GM12878 (cell line): Measurements from ENCODE around the gene AAGAB.

Experiments
- CBFB ChIP-seq: IDR thresholded peaks from 2 replicates; pipeline ENCODE4 v1.6.1; 2016; ENCODE audit warnings: antibody characterized with exemption, low read depth
- CEBPB ChIP-seq, 2 experiments: fragments of 150-350 bp in 1 of 2; IDR thresholded peaks; 2 replicates each; pipeline ENCODE4 v1.6.1; 2012 to 2014; ENCODE audit warnings: low read depth in 2 of 2, low read length in 2 of 2, borderline replicate concordance in 1 of 2, inconsistent platforms in 1 of 2
- ESRRA ChIP-seq: IDR thresholded peaks from 2 replicates; pipeline ENCODE4 v1.6.1; 2012; ENCODE audit warnings: mild to moderate bottlenecking, low read length, improper control_type of control experiment
- EZH2 ChIP-seq: IDR thresholded peaks from 2 replicates; pipeline ENCODE4 v1.6.1; 2012; ENCODE audit warnings: low read depth, mild to moderate bottlenecking, control low read depth, inconsistent platforms, low read length, borderline replicate concordance; ENCODE audit not compliant: control insufficient read depth
- MAX ChIP-seq: IDR thresholded peaks from 2 replicates; pipeline ENCODE4 v1.6.1; 2012; ENCODE audit warnings: low read depth, low read length, improper control_type of control experiment
- MYC ChIP-seq: IDR thresholded peaks from 2 replicates; pipeline ENCODE4 v1.6.1; 2011; ENCODE audit warnings: mild to moderate bottlenecking, low read length, moderate library complexity, inconsistent platforms; ENCODE audit not compliant: insufficient read depth, insufficient replicate concordance, insufficient read length, severe bottlenecking
- NBN ChIP-seq: fragments of 450-650 bp; IDR thresholded peaks from 2 replicates; pipeline ENCODE4 v1.6.1; 2016
- PAX5 ChIP-seq: IDR thresholded peaks from 2 replicates; pipeline ENCODE4 v1.6.1; 2011; ENCODE audit warnings: low read depth, low read length, borderline replicate concordance
- POLR2A ChIP-seq: IDR thresholded peaks from 2 replicates; pipeline ENCODE4 v1.6.1; 2011; ENCODE audit warnings: low read depth, mild to moderate bottlenecking, low read length
- SIX5 ChIP-seq: IDR thresholded peaks from 2 replicates; pipeline ENCODE4 v1.6.1; 2011; ENCODE audit warnings: mild to moderate bottlenecking, low read depth, low read length, moderate library complexity; ENCODE audit not compliant: severe bottlenecking
- ZNF24 ChIP-seq: fragments of 450-650 bp; IDR thresholded peaks from 2 replicates; pipeline ENCODE4 v1.6.1; 2017; ENCODE audit warnings: antibody characterized with exemption, mild to moderate bottlenecking
- ZNF274 ChIP-seq: IDR thresholded peaks from one replicate; pipeline ENCODE4 v1.8.0; 2011; ENCODE audit not compliant: insufficient read length, insufficient read depth
- TF ChIP-seq, protein P1 (sequence below), 3 experiments: IDR thresholded peaks in 2 of 3; conservative IDR thresholded peaks in 1 of 3; 2 replicates each; pipeline ENCODE4 v1.5.1; 2011; ENCODE audit warnings: low read depth in 3 of 3, low read length in 3 of 3, mild to moderate bottlenecking in 3 of 3, control low read depth in 2 of 3, moderate library complexity in 2 of 3, inconsistent platforms in 1 of 3, mixed read lengths in 1 of 3; ENCODE audit not compliant: control insufficient read depth in 2 of 3, insufficient read depth in 1 of 3; ENCODE audit errors: extremely low read depth in 1 of 3

GRCh38 chr15:67202991-67203390, 51.5 kb downstream of the AAGAB start:
- no peak for TF ChIP-seq MYC
- TF ChIP-seq, protein P1, sequence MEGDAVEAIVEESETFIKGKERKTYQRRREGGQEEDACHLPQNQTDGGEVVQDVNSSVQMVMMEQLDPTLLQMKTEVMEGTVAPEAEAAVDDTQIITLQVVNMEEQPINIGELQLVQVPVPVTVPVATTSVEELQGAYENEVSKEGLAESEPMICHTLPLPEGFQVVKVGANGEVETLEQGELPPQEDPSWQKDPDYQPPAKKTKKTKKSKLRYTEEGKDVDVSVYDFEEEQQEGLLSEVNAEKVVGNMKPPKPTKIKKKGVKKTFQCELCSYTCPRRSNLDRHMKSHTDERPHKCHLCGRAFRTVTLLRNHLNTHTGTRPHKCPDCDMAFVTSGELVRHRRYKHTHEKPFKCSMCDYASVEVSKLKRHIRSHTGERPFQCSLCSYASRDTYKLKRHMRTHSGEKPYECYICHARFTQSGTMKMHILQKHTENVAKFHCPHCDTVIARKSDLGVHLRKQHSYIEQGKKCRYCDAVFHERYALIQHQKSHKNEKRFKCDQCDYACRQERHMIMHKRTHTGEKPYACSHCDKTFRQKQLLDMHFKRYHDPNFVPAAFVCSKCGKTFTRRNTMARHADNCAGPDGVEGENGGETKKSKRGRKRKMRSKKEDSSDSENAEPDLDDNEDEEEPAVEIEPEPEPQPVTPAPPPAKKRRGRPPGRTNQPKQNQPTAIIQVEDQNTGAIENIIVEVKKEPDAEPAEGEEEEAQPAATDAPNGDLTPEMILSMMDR (IDR thresholded peaks at IDR 0.05 in 2 of 3, conservative IDR thresholded peaks at IDR 0.05 in 1 of 3; ENCODE audit: control insufficient read depth in 2 of 3, extremely low read depth in 1 of 3, insufficient read depth in 1 of 3, low read depth in 3 of 3, low read length in 3 of 3) = no peak
- TF ChIP-seq ZNF24 = no peak
- TF ChIP-seq POLR2A = no peak
- TF ChIP-seq ZNF274 = no peak
- TF ChIP-seq NBN = no peak
- TF ChIP-seq MAX = no peak
- TF ChIP-seq CBFB = no peak
- TF ChIP-seq CEBPB (IDR thresholded peaks at IDR 0.05; ENCODE audit: borderline replicate concordance in 1 of 2, low read depth in 2 of 2, low read length in 2 of 2) = no peak
- TF ChIP-seq EZH2 = no peak
- no peak for TF ChIP-seq ESRRA
- no peak for TF ChIP-seq SIX5
- TF ChIP-seq PAX5 = no peak
